NCI-H446 treated with DMSO at 0.1 percent for 48 hours (cell line): ENCODE measurements around the gene RHBDL1.

Source experiments
- DNase-seq: peaks from one replicate; lab custom pipeline; 2025; lab: John Stamatoyannopoulos, UW

The RHBDL1 gene

GRCh38 chr16:637081-638018 lies 38.1 kb upstream of the RHBDL1 start:
- DNase-seq, result no peak

- DNase-seq, result no peak
Measured at GRCh38 chr16:638034-638543, 37.4 kb upstream of the RHBDL1 start.

GRCh38 chr16:638836-639235 lies 36.6 kb upstream of the RHBDL1 start:
- no peak for DNase-seq

GRCh38 chr16:640614-641013 lies 34.9 kb upstream of the RHBDL1 start:
- DNase-seq, result no peak

- peak; percentile 57 for DNase-seq
Measured at GRCh38 chr16:641326-642188, 33.9 kb upstream of the RHBDL1 start, which contains the start of gene MCRIP2. Gene MCRIP2, plus strand, starts transcription at chr16:641828. Its CDS starts 164 bp downstream, at chr16:641992.

- no peak for DNase-seq
Measured at GRCh38 chr16:642189-643049, 33.1 kb upstream of the RHBDL1 start.

- DNase-seq, result no peak
Measured at GRCh38 chr16:643050-643368, 32.5 kb upstream of the RHBDL1 start.

GRCh38 chr16:644556-644955 lies 30.9 kb upstream of the RHBDL1 start:
- no peak for DNase-seq

GRCh38 chr16:645852-646678 lies 29.4 kb upstream of the RHBDL1 start:
- DNase-seq, result no peak

GRCh38 chr16:646679-647172 lies 28.7 kb upstream of the RHBDL1 start:
- no peak for DNase-seq

- no peak for DNase-seq
Measured at GRCh38 chr16:647173-647902, 28.1 kb upstream of the RHBDL1 start.

GRCh38 chr16:648071-648780 lies 27.2 kb upstream of the RHBDL1 start:
- peak; percentile 10 for DNase-seq

- DNase-seq, result peak; percentile 70
Measured at GRCh38 chr16:648781-649589, 26.5 kb upstream of the RHBDL1 start, which contains the start of gene WDR90. Gene WDR90, plus strand, starts transcription at chr16:649365. Its CDS starts 52 bp downstream, at chr16:649417.

- DNase-seq, result no peak
Measured at GRCh38 chr16:649631-650030, 25.8 kb upstream of the RHBDL1 start.

GRCh38 chr16:651844-652243 lies 23.6 kb upstream of the RHBDL1 start:
- DNase-seq, result no peak

- no peak for DNase-seq
Measured at GRCh38 chr16:652454-653305, 22.8 kb upstream of the RHBDL1 start.

- no peak for DNase-seq
Measured at GRCh38 chr16:654034-654433, 21.4 kb upstream of the RHBDL1 start.
